Activated CD8-positive, alpha-beta memory T cell treated with anti-CD3 and anti-CD28 coated beads for 24 hours (primary cell): ENCODE measurements around the gene HLA-A.
A peak's percentile ranks its signal among the peaks of the same experiment; 100 is the strongest.

ENCODE experiments used
- DNase-seq: peaks from one replicate; pipeline ENCODE4 v3.0.0-alpha.2; 2020

The HLA-A gene

DNA sequence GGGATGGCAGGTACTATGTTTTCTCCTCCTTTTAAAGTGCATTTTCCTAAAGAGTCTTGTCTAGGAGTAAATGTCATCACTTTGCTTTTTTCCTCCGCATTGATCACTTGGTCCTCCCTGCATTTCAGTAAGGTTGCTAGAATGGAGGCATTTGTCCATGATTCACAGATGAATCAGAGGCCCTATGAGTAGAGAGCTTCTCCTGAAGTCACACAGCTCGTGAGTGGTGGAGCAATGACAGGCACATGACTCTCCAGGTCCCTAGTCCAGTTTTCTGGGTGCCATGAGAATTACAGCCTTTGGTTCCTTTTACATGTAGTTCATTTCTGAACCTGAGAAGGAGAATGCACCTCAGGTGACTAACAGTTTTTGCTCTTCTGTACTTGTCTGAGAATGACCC lies 50.5 kb downstream of the HLA-A start:
- no peak for DNase-seq

DNA sequence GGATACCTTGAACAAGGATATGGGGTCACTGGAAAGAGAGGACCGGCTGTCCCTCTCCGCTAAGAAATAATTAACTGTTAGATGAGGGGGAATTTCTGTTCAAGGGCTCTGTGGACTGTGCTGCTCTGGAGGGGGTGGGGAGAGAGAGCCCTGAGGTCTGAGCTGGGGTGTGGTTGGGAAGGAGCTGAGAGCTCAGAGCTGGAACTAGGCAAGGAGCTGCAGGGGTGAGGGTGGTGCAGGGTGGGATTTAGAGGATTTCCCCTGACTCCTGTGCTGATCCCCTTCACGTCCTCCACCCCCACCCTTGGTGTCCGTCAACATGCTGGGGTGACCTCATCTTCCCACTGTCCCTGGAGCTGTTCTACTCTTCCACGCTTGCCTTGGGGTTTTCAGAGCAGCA lies 52.5 kb downstream of the HLA-A start:
- no peak for DNase-seq

DNA sequence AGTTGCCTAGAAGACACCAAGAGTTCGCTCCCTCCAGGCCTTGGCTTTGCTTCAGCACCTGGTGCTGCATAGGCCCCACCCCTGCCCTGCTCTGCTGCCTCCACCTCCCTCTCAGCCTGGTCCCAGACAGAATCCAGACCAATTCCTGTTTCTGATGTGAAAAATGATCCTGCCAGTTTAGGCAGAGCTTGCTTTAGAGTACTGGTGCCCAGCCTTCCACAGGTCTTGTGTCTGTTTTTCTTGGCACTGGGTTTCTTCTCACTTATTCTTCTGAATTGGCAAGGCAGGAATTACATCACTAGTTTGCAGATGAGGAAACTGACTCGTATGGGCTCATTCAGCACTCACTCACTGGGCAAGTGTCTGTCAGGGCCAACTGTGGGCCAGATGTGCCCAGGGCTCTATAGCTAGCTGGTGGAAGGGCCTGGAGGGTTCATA lies 53.0 kb downstream of the HLA-A start:
- DNase-seq = peak; percentile 26
